HG03108 (cell line): ENCODE measurements around the gene BRI3BP.
A peak's percentile ranks its signal among the peaks of the same experiment; 100 is the strongest.
"Not testable (repeated sequence)": the region's sequence is repeated elsewhere in the genome, so short reads cannot be mapped to it uniquely, and the experiment has no call there.

ENCODE experiments used
- ATAC-seq: cut with Tn5 transposase; IDR thresholded peaks from one replicate; pipeline ENCODE4 v1.9.1; 2021; ENCODE audit warnings: moderate library complexity; ENCODE audit not compliant: unreplicated experiment

Gene BRI3BP

GRCh38 chr12:124971603-124972002 lies 21.8 kb upstream of the BRI3BP start:
- no peak for ATAC-seq

- ATAC-seq: no peak
Observed at GRCh38 chr12:124972211-124972610, 21.2 kb upstream of the BRI3BP start.

- no peak for ATAC-seq
Observed at GRCh38 chr12:124975276-124975675, 18.2 kb upstream of the BRI3BP start.

DNA sequence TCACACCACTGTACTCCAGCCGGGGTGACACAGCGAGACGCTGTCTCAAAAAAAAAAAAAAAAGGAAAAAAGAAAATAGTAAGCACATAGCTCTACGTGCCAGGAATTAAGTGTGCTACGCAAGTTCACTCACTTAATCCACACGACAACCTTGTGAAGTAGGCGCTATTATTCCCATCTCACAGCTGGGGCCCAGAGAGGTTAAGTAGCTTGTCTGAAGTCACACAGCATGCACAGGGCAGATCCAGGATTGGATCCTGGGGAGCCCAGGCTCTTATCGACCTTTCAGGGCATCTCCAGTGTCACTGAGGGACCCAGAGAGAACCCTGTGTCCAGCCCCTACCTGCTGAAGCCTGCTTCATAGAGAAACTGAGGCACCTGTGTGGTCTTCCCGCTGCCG lies 16.4 kb upstream of the BRI3BP start:
- ATAC-seq: no peak

- ATAC-seq: no peak
Observed at GRCh38 chr12:124979568-124979967, 13.9 kb upstream of the BRI3BP start.

DNA sequence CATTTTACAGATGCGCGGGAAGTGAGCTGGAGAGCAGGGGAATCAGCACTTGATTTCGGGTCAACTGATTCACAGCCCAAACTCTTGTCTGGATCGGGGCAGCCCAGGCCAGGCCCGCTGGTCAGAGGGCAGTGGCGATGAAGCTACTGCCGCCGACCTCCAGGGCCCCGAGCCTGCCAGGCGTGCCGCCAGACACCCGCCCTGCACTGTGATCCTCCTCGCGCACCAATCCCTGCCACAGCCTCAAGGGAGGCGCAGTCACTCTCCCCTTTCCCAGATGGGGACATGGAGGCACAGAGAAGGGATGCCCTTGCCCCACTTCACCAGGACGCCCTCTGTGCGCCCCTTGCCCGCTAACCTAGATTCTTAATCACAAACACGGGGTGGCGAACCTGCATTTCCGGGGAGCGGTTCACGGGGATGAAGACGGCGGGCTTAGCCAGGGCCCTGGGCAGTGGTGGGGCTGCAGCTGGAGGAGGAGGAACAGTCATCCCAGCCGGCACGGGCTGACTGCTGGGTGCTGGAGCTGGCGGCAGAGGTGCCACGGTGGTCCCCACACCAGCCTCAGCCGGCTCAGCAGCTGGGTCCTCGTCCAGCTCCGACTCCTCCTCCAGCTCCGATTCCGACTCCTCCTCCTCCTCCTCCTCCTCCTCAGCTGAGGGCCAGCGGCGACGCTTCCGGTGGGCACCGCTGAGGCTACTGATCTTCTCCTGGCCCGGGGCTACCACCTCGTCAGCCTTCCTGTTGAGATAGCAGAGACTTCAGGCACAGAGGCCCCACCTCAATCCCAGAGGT lies 13.2 kb upstream of the BRI3BP start:
- ATAC-seq: no peak

- not testable (repeated sequence) for ATAC-seq
Observed at GRCh38 chr12:124986876-124987275, 6.6 kb upstream of the BRI3BP start.

- no peak for ATAC-seq
Observed at GRCh38 chr12:124992874-124993625, 395 bp upstream of the BRI3BP start.

DNA sequence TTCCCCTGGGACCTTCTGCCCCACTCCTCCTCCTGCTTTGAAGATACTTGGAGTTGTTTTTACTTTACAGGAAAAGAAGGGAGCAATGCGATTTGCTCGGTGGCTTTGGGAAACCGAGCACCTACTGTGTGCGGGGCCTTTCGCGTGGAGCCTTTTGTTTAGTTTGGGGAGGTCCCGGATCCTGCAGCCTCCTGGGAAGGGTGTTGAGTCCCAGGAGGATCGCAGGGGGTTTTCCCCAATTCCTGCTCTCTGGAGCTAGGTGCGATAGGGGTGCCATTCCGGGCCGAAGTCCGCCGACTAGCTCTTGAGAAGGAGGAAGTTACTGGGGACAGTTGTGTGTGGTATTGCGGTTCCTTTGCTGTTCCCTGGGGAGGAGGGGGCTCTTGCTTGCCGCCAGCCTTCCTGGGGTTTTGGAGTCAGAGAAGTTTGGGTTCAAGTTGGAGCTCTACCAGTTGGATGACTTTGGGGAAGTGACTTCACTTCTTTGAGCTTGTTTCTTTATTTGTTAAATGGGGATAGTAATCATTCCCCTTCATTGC lies 1.1 kb downstream of the BRI3BP start:
- peak; percentile 24 for ATAC-seq

DNA sequence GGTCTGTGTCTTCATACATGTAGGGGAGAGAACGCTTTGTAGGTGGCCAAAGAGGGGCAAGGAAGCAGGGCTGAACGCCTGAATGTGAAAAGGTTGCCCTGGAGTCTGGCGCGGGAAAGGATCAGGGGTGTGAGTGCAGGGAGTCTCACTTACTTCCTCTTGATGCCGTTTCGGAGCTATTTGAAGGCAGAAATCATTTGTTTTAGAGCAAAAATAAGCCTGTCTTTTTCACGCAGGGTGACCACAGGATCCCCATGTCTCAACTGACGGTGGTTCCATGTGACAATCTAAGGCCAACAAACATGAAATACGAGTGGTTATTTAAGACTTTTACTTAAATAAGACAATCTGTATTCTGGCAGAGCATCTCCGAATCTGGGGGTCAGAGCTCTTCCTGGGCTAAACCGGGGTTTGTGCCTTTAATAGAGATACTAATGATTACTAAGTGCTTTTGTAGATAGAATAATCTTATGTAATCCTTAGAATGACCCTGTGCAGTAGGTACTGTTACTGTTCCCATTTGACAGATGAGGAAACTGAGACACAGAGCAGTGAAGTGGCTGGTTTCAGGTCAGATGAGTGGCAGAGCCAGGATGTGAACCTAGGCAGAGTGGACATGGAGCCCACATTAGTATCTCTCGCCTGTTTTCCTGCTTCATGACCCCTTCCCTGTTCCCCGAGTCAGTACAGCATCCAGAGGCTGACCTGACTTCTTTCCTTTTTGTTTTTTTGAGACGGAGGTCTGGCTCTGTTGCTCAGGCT lies 1.9 kb downstream of the BRI3BP start:
- no peak for ATAC-seq

DNA sequence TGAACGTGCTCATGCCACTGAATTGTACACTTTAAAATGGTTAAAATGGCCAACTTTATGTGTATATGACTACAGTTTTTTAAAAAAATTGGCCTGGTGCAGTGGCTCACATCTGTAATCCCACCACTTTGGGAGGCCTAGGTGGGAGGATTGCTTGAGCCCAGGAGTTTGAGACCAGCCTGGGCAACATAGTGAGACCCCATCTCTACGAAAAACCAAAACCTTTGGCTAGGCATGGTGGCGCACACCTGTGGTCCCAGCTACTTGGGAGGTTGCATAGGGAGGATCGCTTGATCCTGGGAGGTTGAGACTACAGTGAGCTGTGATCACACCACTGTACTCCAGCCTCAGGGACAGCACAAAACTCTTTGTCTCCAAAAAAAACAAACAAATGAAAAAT lies 5.3 kb downstream of the BRI3BP start:
- no peak for ATAC-seq

DNA sequence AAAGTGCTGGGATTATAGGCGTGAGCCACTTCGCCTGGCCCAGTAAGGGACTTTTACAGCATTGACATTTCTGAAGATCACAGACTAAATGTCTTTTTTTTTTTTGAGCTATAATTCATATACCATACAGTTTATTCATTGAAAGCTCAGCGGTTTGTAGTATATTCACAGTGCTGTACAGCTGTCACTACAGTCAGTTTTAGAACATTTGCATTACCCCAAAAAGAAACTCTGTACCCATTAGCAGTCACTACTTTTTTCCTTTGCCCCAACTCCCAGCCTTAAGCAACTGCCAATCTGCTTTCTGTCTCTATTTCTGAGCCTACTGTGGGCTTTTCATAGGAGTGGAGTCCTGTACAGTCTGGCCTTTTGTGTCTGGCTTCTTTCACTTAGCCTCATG lies 8.2 kb downstream of the BRI3BP start:
- ATAC-seq: no peak

- ATAC-seq: no peak
Observed at GRCh38 chr12:125003021-125003420, 9.6 kb downstream of the BRI3BP start.

DNA sequence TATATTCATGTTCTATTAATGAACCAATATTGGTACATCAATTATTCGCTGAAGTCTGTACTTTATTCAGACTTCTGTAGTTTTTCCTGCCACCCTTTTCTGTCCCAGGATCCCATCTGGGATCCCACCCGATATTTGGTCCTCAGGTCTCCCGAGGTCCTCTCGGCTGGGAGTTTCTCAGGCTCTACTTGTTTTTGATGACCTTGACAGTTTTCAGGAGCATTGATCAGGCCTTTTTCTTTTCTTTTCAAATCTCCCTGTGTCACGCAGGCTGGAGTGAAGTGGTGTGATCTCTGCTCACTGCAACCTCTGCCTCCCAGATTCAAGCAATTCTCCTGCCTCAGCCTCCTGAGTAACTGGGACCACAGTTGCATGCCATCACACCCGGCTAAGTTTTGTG lies 11.2 kb downstream of the BRI3BP start:
- no peak for ATAC-seq

DNA sequence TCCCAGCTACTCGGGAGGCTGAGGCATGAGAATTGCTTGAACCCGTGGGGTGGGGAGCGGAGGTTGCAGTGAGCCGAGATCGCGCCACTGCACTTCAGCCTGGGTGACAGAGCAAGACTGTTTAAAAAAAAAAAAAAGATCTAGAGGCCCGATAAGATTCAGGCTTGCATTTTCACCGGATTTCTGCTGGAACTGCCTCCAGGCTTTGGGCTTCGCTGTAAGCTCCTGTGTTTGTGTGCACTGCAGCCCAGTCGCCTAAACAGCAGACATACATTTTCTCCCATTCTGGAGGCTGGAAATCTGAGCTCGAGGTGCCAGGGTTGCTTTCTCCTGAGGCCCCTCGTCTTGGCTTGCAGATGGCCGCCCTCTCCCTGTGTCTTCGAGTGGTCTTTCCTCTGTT lies 12.2 kb downstream of the BRI3BP start:
- ATAC-seq: no peak

DNA sequence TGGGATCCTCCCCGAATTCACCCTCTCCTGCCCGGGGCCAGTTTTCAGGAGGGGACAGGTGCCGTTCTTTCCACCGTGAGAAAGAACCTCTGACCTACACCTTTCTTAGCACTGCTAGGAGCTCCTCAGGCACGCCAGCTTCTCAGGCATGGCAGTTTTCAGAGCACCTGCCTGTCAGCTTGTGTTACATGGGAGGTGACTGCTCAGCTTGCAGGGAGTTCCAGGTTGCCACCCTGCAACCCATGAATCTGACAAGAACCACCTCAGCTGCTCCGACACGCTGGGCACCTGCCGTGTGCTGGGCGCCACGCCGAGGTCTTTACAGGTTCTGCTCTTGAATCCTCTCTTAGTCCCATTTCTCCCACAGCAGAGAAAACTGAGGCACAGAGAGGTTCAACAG lies 12.9 kb downstream of the BRI3BP start:
- ATAC-seq: no peak

- no peak for ATAC-seq
Observed at GRCh38 chr12:125013816-125014442, 20.5 kb downstream of the BRI3BP start.

DNA sequence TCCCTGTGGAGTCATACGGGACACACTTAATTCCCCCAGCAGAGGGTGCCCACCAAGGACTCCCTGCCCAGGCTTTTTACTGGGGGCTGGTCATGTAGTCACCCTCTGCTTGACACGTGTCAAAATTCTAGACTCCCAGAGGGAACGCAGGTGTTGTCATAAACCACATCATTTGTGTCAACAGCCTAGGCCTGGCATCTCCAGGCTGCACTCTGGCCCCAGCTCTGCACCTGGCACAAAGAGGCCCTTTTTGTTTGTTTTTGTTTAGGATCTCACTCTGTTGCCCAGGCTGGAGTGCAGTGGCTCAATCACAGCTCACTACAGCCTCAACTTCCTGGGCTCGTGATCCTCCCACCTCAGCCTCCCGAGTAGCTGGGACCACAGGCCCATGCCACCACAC lies 21.1 kb downstream of the BRI3BP start:
- no peak for ATAC-seq

DNA sequence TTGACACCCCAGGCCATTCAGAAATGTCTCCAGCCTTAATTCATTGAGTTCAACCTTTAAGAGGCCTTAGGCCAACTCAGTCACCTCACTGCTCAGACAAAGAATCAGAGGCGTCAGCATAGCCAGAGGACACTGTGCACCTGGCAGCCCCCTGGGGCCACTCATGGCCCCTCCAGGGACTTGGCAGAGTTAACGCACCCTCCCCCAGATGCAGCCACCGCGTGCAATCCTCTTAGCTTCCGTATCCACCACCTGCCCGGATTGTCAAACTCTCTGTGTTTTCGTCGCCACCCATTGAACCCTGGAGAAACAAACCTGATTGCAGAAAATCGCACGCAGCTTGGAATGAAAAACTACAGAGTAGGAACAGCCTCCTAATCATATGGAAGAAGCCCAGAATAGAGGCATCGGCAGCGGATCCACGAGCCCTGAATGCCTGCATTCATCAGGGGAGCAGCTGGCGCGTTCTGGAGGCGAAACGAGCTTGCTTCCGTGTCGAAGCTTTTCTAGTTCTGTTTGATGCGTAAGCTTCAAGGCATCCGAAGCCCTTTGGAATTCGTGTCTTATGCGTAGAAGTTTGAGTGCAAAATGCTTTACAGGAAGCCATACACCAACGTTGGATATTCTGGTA lies 22.4 kb downstream of the BRI3BP start:
- ATAC-seq: no peak

GRCh38 chr12:125017801-125018200 lies 24.4 kb downstream of the BRI3BP start:
- no peak for ATAC-seq
